ENCODE data around the gene PRICKLE4.
"Not testable (repeated sequence)": the region's sequence is repeated elsewhere in the genome, so short reads cannot be mapped to it uniquely, and the experiment has no call there.

The PRICKLE4 gene

DNA sequence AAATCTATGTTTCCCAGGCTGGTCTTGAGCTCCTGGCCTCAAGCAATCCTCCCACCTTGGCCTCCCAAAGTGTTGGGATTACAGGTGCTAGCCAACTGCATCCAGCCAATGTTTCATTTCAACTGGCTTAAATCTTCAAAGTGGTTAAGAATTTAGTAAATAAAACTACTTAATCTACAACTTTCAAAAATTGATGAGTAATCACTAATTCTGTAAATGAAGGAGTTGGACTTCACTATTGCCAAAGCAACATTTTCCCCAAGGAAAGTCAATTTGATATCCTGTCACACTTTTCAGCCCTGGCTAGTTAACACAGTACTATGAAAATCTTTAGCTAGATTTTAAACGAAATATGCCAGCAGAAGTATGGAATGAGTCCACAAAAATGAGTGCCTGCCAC, 10.7 kb downstream of the PRICKLE4 start:
- DNase-seq (ENCODE audit: low read depth in 2 of 3, low spot score in 2 of 3) = no peak

DNA sequence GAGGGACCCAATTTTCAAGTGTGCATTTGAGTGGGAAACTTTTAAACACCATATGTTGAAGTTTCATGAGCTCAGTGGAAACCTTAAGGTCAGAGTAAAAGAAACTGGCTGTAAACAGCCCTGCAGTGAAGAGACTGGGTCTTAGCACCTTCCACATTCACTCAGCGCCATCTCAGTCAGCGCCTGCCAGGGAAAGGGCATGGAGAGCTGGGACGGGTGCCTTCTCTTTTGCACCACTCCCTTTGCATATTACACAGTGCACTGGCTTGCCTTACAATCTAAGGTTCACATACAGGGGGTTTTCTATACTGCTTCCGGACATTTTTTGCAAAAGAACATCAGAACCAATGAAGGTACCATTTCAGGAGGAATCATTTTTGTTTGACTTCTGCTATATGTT, 11.4 kb downstream of the PRICKLE4 start:
- DNase-seq (ENCODE audit: low read depth in 2 of 3, low spot score in 2 of 3) = no peak

DNA sequence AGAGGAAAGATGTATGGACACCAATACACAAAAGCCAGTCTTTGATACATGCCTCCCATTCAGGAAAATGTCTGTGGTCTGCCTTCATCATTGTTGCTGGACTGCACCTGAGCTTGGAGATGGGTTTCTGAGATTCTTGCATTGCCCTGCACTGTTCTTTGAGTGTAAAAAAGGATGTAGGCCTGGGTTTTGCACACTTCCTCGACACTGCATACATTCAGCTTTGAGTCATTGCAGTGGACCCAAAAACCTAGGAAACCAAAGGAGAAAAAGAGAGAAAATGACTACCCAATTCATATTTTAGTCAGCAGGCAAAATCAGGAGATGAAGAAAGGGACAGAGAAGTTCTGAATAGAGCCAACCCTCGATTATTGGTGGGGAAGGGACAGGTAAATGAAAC, 15.9 kb downstream of the PRICKLE4 start:
- DNase-seq (ENCODE audit: low read depth in 2 of 3, low spot score in 2 of 3) = no peak

DNA sequence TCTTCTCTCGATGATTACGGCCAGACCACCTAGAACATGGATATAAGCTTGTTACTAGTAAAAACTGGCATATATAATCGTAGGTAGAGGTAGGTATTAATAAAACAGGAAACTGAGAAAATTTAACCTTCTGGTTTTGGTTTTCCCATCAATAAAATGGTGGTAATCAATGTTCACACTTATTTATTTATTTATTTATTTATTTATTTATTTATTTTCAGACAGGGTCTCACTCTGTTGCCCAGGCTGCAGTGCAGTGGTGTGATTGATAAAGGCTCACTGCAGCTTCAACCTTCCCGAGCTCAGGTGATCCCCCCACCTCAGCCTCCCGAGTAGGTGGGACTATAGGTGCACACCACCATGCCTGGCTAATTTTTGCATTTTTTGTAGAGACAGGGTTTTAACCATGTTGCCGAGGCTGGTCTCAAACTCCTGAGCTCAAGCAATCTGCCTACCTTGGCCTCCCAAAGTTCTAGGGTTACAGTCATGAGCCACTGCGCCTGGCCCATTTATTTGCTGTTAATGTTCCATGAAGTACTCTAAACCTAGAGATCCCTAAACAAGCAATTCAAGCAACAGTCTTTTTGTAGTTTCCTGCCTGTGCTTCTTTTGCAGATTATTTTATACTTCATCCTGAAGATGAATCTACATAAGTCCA, 18.4 kb downstream of the PRICKLE4 start:
- no peak for DNase-seq (ENCODE audit: low read depth in 2 of 3, low spot score in 2 of 3)

DNA sequence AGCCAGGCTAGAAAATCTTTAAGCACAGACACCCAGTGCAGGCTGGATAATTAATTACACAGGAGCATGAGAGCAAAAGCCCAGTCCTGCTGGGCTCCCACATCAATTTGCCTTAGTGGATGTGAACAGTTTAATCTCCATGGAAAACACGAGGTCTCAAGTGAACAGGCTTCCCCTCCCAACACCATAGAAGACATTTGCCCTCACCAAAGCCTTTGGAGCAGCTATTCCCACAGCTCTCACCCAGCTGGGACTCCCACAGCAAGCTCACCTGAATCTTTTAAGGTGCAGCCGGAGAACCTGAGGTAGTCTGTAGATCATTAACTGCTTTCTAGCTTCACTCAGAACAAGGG, 19.0 kb downstream of the PRICKLE4 start:
- DNase-seq (ENCODE audit: low read depth in 2 of 3, low spot score in 2 of 3) = no peak

DNA sequence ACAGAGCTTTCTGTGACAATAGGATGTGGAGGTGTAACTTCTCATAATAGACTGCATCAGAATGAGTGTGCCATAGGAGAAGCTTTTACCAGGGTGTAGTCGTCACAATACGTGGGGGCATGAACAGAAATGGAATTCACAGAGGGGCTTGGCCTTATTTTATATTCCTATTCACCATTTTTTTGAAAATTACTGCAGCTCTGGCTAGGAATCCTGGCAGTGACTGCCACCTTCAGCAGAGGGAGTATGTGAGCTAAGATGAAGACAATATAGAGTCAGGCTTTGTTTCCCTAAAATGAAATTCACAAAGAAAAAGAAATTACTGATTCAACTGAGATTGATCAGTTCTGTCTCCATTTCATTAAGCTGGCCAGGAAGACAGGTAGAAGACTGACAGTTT, 20.8 kb downstream of the PRICKLE4 start:
- no peak for DNase-seq (ENCODE audit: low read depth in 2 of 3, low spot score in 2 of 3)

DNA sequence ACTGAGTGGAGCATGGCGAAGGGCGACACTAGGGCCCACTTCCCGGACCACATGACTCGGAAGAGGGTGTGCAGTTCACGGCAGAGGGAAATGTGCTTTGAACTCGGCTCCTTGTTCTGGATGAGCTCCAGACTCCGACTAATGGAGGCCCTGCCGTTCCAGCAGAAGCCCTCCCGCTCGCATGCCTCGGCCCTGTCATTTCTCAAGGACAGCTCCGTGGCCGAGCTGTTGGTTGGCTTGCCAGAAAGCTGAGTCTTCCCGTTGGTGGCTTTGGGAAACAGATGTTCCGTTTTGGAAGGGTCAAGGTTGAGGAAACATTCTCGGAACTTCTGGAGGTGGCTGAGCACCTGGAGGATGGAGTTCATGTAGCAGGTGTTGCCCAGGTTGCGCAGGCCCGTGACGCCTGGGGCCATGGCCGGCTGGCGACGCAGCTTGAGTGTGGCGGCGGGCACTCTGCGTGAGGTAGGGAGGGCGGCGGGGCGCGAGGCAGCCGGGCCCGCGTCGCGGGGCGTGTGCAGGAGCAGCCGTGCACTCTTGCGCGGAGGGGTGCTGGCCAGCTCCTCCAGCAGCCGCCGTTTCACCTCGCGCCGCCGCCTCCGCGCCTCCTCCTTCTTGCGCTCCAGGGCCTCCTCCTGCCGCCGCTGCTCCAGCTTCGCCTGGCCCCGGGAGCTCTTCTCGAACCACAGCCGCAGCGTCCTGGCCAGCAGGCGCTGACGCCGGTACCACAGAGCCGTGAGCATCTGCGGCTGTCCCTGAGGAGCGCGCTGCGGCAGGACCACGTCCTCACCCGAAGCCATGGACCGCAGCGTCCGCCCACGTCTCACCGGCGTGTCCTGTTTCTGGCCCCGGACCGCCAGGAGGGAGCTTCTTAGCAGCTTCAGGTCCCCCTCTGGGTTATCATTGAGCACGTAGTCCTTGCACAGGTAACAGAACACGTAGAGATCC, 25.5 kb downstream of the PRICKLE4 start:
- DNase-seq (ENCODE audit: low read depth in 2 of 3, low spot score in 2 of 3) = no peak

DNA sequence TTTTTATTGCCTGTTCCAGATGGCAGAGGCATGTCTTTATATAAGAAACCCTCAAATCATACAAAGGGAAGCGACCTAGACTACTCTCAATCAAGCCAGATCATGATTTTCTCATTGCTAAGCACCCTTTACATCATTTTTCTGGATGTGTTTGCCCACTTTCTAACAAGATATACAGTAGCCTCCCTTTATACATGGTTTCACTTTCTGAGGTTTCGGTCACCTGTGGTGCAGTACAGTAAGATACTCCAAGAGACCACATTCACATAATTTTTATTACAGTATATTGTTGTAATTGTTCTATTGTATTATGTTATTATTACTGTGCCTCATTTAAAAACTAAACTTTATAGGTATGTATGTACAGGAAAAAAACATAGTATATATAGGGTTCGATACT, 30.5 kb downstream of the PRICKLE4 start:
- DNase-seq (ENCODE audit: low read depth in 2 of 3, low spot score in 2 of 3) = no peak

DNA sequence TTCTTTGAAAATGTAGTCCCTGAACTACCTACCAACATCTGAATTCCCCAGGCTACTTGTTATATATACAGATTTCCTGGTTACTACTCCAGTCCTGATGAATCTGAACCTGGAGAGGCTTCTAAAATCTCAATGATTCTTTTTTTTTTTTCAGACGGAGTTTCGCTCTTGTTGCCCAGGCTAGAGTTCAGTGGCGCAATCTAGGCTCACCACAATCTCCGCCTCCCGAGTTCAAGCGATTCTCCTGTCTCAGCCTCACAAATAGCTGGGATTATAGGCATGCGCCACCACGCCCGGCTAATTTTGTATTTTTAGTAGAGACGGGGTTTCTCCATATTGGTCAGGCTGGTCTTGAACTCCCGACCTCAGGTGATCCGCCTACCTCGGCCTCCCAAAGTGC, 31.4 kb downstream of the PRICKLE4 start:
- DNase-seq (ENCODE audit: low read depth in 2 of 3, low spot score in 2 of 3) = not testable (repeated sequence)

DNA sequence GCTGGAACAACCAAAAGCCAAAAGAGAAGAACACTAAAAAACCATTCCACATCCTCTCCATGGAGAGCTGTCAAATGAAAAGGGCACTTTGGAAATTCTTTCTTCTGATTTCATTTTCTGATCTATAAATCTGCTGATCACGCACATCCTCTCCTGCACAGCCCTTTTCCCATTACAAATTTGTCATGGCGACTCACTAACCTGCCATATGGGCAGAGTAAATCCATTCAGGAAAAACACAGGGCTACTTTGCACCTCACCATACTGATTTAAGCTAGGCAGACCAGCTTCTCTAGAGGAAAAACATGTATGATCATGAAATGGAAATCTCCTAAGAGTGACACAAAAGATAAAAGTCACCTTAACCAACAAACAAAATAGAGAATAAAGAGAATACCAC, 32.9 kb downstream of the PRICKLE4 start:
- no peak for DNase-seq (ENCODE audit: low read depth in 2 of 3, low spot score in 2 of 3)

DNA sequence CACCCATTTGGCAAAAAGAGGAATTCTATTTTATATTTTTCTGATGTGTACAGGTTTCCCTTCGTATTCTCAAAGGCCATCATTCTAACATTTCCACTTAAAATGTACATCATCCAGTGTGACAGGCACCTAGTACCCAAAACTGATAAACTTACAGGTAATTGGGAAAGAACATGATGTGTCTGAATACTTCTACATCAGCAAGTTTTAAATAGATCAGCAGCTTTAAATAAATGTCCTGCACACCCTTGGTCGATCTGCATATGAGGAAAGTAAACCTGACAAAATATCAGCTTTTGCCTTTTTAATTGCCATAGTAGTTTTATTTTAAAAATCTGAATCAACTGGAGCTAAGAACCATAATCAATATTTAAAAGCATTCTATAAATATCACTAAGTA, 33.4 kb downstream of the PRICKLE4 start:
- DNase-seq (ENCODE audit: low read depth in 2 of 3, low spot score in 2 of 3) = no peak

DNA sequence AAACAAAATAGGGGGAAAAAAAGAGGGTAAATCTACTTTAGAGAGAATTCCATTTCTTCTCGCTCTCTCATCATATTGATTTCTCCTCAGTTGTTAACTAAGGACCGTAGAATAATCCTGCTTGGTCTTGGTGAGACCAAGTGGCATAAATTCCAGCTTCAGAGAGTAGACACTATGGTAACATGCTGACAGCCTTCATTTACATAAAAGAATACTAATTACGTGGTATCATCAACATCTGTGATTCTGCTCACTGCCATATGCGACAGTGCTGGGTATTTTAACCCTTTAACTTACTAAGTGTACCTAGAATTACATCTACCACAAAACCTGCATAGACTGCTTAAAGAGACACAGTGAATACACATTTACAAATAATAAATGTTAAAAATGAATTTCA, 34.0 kb downstream of the PRICKLE4 start:
- DNase-seq (ENCODE audit: low read depth in 2 of 3, low spot score in 2 of 3) = no peak

DNA sequence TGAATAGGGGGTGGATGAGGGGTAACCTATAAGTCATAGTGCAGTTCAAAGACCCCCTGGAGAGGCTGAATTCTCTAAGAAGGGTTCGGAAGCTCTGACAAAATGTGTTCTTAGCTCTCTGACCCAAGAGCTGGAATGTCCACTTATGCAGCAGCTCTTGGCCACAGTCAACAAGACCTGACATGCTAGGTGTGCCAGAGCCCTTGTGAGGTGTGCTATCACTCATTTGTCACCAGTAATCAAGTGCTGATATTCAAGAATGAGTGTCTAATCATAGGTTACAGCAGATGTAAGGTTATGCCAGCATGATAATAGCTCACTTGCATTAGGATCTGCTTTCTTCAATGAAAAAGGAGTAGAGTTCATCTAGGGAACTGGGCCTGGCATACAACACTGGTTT, 35.0 kb downstream of the PRICKLE4 start:
- DNase-seq (ENCODE audit: low read depth in 2 of 3, low spot score in 2 of 3) = no peak

DNA sequence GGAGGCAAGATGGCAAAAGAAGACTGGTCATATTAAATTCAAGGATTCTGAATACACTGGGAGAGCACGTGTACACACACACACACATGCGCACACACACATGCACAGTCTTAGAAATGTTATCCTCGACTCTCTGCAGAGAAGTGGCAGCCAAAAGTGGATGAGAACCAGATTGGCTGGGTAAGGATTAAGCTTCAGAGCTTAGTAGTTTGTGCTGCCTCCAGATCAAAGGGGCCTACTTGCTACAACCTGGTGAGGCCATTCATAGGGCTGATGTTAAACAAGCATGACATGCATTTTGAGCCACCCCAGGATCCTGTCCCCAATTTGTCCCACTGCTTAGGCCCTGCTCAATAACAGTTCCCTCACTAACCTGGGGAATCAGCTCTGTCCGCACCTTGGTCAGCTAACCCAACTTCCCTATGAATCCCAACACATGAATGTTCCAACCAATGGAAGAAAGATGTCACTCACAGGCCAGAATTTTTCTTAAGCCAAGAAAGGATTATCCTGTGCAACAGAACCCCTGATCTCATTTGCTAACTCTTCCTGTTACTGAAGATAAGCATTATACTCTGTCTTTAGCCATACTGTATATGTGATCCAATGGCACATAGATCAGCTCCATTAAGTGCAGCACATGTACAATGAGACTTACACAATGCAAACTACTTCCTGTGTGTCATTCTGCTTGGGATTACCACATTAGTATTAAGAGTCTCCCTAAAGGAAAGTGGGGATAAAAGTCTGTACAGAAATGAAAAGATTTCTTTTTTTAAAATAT, 37.9 kb downstream of the PRICKLE4 start:
- DNase-seq (ENCODE audit: low read depth in 2 of 3, low spot score in 2 of 3) = no peak

DNA sequence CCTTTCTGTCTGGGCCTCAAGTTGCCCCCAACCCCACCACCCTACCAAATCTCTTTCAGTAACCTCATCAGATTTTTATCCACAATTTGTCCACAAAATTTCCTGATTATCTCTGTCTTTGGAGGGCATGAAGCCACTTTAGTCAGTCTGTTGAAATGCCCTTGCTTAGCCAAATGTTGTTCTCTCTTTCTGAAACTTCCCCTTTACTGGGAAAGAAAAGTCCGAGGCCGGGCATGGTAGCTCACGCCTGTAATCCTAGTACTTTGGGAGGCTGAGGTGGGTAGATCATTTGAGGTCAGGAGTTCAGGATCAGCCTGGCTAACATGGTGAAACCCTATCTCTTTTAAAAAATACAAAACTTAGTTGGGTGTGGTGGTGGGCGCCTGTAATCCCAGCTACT, 40.7 kb downstream of the PRICKLE4 start:
- DNase-seq (ENCODE audit: low read depth in 2 of 3, low spot score in 2 of 3) = no peak

DNA sequence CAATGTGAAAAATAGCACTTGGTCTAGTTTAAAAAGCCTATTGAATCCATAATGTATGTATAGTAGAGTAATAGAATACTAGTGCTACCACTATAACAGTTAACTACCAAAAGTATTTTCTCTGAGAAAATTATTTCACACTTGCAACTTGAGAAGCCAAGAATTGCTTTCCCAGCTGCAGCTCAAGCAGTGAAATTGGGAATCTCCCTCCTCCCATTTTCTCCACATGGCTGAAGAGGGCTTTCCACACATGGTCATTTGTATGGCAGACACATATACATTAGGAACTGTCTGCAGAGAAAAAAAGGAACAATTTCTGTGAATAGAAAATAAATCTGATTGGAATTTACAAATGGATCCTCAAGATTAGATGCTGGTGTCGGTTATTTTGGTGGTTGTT, 41.4 kb downstream of the PRICKLE4 start:
- no peak for DNase-seq (ENCODE audit: low read depth in 2 of 3, low spot score in 2 of 3)

DNA sequence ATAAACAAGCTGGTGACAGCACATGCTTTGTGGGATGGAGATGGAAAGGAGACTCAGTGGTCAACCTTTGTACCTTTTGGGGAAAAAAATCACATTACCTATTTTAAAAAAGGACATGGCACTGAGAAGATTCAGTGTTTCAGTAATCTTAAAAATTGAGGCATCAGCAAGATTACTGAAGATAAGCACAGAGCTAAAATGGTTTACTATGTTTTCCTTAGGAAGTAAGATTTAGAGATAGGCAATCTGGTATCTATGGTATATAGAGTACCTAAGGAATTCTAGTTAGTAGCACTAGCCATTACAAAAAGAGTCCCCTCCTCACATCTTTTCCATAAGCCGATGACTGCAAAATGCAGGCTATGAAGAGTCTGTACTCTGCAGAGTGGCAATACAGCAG, 42.6 kb downstream of the PRICKLE4 start:
- no peak for DNase-seq (ENCODE audit: low read depth in 2 of 3, low spot score in 2 of 3)

DNA sequence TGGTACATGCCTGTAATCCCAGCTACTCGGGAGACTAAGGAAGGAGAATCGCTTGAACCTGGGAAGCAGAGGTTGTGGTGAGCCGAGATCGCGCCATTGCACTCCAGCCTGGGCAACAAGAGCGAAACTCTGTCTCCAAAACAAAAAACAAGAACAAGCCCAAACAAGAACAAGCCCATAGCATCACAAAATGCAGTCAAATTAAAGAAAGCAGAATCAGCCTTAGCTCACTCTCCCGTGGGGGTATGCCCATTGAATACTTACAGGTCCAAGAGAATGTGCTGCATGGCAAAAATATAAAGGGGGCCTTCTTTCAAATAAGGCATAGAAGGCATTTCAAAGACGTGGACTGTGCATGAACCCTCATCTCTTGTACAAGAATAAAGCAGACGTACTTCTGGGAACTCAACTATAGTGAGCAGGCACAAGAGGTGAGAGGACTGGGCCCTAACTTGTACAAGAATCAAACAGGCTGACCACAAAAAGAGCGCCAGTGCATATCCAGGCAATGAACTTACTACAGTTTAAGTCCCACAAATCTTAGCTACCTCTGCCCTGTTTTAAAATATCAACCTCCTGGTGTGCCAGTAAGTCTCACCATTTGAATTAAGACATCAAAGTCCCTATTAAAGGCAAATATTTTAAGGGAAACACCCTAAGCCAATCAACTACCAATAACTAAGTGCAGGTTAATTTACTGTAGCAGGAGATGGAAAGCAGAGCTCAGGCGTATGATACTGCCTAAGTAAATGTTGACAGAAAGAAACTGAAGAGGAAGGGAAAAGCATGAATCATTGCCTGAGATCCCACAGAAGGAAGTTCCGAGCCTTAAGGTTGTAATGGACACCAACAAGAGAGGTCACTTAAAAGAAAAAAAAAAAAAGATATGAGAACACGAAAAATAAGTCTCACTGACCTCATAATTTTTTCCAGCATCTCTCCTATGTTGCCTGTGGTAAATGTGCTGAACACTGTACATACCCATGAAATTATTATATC, 44.3 kb downstream of the PRICKLE4 start:
- no peak for DNase-seq (ENCODE audit: low read depth in 2 of 3, low spot score in 2 of 3)

DNA sequence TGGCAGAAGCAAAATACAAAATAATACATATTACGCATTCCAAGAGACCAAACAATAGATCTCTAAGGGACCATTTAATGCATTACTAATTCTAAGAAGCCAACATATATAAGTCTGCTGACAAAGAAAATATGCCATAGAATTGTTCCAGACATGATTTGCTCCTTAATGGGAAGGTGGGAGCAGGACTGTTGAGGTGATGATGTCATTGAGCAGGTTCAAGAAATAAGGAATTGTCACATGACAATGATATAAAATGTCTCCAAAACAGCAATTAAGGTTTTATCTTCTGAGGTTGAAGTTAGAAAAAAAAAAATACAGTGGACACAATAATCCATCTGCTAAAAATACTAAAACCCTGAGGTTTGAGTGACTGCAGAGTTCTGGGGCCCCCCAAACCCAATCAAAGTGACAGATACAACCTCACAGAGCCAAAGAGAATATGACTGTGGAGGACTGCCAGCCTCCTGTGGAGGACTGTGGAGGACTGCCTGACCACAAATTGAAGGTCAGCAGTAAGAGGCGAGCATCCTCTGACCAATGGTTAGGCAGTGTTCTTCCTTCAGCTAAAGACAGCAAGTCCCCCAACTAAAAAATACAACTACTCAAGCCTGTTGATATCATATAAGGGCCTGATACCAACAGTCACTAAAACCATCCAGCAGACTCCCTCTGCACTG, 45.9 kb downstream of the PRICKLE4 start:
- DNase-seq (ENCODE audit: low read depth in 2 of 3, low spot score in 2 of 3) = no peak

DNA sequence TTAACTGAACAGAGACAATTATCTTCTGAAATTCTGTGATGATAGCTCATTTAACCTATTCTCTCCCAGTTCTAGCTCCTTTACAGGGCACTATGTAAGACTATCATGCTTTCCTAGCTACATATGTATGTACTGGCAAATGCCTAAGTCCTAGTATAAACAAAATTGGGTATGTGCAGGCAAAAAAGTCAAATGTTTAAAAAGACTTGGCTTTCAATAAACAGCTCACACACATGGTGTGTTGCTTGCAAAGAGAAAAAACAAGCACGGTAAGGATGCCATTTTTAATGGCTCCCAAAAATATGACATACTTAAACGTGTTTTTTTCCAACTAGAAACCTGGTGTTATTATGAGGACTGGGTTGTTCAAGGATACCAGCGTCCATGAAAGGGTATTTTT, 51.7 kb downstream of the PRICKLE4 start:
- no peak for DNase-seq (ENCODE audit: low read depth in 2 of 3, low spot score in 2 of 3)
